ENCODE results near the gene CFAP97D1.

The CFAP97D1 gene

DNA sequence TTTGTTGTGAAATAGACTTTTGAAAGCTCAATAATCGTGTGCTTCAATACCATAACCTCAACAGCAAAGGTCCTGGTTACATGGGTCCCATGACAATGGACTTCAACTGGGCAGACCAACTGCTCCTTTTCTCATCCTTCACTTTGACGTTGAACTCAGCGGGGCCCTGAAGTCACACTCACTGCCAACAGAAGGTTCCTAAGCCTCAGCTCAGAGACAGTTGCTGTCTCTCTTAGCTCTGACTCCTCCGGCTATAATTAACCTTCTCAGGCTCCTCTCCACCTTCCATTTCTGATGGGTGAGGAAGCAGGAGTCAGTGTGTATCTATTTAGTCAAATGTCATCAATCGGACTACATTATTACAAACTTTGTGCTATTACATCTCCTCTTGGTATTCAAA, 28.9 kb downstream of the CFAP97D1 start:
- Histone ChIP-seq H3K4me3 (IDR thresholded peaks at IDR 0.05; ENCODE audit: insufficient read depth, low read depth, low read length) (no peak overlapping the region), H3K4me2 (no peak overlapping the region), H3K36me3 (ENCODE audit: insufficient read depth) (no peaks in the 10 kb centered on the region), H3K9ac (no peak overlapping the region), H4K20me1 (ENCODE audit: insufficient read depth) (no peaks in the 10 kb centered on the region), H3K27me3 (ENCODE audit: insufficient read depth, low read depth) (no peaks in the 10 kb centered on the region), H3K79me2 (ENCODE audit: insufficient read depth, low read depth) (no peaks in the 10 kb centered on the region), H3K27ac (no peak overlapping the region), H2AFZ (ENCODE audit: low read depth) (no peak overlapping the region), H3K4me1 (ENCODE audit: low read depth, poor library complexity, severe bottlenecking) (no peaks in the 10 kb centered on the region)
- TF ChIP-seq, protein P1, sequence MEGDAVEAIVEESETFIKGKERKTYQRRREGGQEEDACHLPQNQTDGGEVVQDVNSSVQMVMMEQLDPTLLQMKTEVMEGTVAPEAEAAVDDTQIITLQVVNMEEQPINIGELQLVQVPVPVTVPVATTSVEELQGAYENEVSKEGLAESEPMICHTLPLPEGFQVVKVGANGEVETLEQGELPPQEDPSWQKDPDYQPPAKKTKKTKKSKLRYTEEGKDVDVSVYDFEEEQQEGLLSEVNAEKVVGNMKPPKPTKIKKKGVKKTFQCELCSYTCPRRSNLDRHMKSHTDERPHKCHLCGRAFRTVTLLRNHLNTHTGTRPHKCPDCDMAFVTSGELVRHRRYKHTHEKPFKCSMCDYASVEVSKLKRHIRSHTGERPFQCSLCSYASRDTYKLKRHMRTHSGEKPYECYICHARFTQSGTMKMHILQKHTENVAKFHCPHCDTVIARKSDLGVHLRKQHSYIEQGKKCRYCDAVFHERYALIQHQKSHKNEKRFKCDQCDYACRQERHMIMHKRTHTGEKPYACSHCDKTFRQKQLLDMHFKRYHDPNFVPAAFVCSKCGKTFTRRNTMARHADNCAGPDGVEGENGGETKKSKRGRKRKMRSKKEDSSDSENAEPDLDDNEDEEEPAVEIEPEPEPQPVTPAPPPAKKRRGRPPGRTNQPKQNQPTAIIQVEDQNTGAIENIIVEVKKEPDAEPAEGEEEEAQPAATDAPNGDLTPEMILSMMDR (conservative IDR thresholded peaks at IDR 0.05; ENCODE audit: low read depth, low read length): no peak

DNA sequence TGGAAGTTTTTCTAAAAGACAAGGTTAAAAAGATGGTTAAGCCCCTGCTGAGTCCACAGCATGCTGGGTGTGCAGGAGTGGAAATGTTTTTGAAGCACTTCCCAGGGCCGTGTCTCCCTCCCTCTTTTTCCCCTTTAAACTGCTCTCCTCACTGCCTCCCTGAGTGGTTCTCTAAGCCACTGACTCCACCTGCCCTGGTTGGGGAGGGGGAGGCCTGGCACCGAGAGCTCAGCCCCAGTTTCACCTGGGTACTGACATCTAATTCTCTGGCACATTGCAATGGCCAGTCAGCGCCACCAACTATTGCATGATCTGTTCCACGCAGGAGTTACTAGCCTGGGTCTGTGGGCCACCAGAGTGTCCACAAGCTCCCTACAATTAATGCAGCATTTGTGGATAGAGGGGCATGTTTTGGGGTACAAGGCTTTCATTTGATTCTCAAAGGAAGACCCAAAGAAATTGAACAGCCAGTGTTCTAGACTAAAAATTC, 30.0 kb downstream of the CFAP97D1 start:
- H3K79me2 ChIP-seq (ENCODE audit: insufficient read depth, low read depth): no peaks in the 10 kb centered on the region
- no peaks in the 10 kb centered on the region for H3K4me1 ChIP-seq (ENCODE audit: low read depth, poor library complexity, severe bottlenecking)
- no peak overlapping the region for H3K4me3 ChIP-seq (IDR thresholded peaks at IDR 0.05; ENCODE audit: insufficient read depth, low read depth, low read length)
- no peaks in the 10 kb centered on the region for H3K27me3 ChIP-seq (ENCODE audit: insufficient read depth, low read depth)
- no peaks in the 10 kb centered on the region for H3K36me3 ChIP-seq (ENCODE audit: insufficient read depth)
- TF ChIP-seq, protein P1 (conservative IDR thresholded peaks at IDR 0.05; ENCODE audit: low read depth, low read length): no peak
- no peak overlapping the region for H3K4me2 ChIP-seq
- no peak overlapping the region for H3K9ac ChIP-seq
- no peak overlapping the region for H3K27ac ChIP-seq
- H4K20me1 ChIP-seq (ENCODE audit: insufficient read depth): no peaks in the 10 kb centered on the region
- H2AFZ ChIP-seq (ENCODE audit: low read depth): no peak overlapping the region

DNA sequence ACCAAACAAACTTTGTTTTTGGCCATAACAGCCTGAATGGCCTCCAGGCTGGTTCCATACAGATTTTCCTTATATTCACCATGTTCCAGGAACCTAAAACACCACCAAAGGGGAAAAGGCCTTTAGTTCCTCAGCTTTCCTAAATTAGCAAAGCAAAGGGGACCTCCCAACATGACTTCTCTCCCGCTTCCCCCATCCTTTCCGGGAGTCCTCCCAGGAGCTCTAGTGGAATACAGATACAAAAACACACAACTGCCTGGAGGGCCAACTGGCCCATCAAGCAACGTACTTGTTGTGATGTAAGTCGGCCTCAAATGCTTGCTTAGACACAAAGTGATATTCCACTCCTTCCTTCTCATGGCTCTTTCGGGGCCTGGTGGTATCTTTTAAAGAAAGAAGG, 30.6 kb downstream of the CFAP97D1 start:
- Histone ChIP-seq H4K20me1 (ENCODE audit: insufficient read depth) (no peaks in the 10 kb centered on the region), H3K27ac (no peak overlapping the region), H3K79me2 (ENCODE audit: insufficient read depth, low read depth) (no peaks in the 10 kb centered on the region), H3K4me2 (no peak overlapping the region), H3K4me3 (IDR thresholded peaks at IDR 0.05; ENCODE audit: insufficient read depth, low read depth, low read length) (no peak overlapping the region), H3K36me3 (ENCODE audit: insufficient read depth) (no peaks in the 10 kb centered on the region), H3K27me3 (ENCODE audit: insufficient read depth, low read depth) (no peaks in the 10 kb centered on the region), H2AFZ (ENCODE audit: low read depth) (no peak overlapping the region), H3K9ac (no peak overlapping the region), H3K4me1 (ENCODE audit: low read depth, poor library complexity, severe bottlenecking) (no peaks in the 10 kb centered on the region)
- TF ChIP-seq, protein P1 (conservative IDR thresholded peaks at IDR 0.05; ENCODE audit: low read depth, low read length): no peak

DNA sequence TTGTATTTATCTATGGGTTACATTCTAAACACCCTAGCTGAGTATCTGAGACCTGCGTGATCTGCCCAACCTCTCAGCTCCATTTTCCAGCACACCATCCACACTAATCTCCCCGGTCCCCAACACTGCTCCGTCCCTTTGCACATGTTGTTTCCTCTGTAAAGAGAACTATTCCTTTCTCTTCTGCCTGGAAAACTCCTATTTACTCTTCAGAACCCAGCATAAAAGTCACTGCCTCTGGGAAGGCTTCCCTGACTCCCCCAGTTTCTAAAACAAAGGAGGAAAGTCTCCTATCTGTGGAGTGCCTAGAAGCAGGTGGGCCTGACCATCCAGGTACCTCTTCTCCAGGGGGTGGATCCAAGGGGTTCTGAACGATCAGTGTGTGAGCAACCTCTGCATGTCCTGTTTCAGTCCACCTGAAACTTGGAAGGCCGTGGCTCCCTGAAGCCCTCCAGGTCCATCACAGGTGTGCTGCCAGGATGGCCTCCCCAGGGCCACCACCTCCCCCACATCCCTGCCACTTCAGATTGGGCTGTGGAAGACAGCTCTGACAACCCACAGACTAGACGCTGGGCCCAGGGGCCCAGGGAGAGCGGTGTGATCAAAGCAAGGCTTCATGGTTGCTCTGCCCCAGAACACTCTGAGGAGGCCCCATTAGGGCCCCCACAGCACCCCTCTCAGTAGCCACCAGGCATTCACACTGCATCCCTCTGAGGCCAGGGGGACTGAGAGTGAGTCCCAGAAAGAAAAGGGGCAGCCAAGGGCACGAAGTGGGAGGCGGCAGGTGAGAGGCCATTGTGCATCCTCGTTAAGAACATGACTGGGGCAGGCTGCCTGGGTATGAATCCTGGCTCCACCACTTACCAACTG, 32.4 kb downstream of the CFAP97D1 start:
- TF ChIP-seq, protein P1 (conservative IDR thresholded peaks at IDR 0.05; ENCODE audit: low read depth, low read length): no peak
- H4K20me1 ChIP-seq (ENCODE audit: insufficient read depth): no peaks in the 10 kb centered on the region

More for the DNA sequence above, 32.4 kb downstream of the CFAP97D1 start:
- Histone ChIP-seq H3K4me1 (ENCODE audit: low read depth, poor library complexity, severe bottlenecking) (no peaks in the 10 kb centered on the region), H3K36me3 (ENCODE audit: insufficient read depth) (no peaks in the 10 kb centered on the region), H3K9ac (no peak overlapping the region), H3K79me2 (ENCODE audit: insufficient read depth, low read depth) (no peaks in the 10 kb centered on the region), H3K4me3 (IDR thresholded peaks at IDR 0.05; ENCODE audit: insufficient read depth, low read depth, low read length) (no peak overlapping the region), H2AFZ (ENCODE audit: low read depth) (no peak overlapping the region), H3K4me2 (no peak overlapping the region), H3K27me3 (ENCODE audit: insufficient read depth, low read depth) (no peaks in the 10 kb centered on the region), H3K27ac (no peak overlapping the region)
